ENCODE data around the gene PBRM1. TPM values are rescaled to one million over a fixed set of nuclear protein-coding genes. Genes with fewer than 3 reads are reported as not detected.

Gene PBRM1
- polyA plus RNA-seq, 1 experiment, result 40.6 TPM

DNA sequence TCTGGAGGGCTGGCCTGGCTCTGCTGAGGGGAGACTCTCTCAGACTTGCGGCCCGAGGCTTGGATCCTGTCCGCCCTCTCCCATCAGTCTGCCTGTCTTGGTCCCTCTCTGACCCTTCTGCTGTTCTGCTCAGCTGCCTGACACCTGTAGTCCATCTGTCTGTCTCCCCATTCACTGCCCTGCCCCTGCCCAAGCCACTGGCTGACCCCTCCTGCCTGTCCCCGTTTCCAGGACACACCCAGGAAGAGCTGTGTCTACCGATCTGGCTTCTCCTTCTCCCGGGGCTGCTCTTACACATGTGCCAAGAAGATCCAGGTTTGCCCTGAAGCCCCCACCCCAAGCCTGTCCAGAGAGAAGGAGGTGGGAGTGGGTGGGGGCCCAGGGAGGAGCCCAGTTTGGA is 170.5 kb downstream of the PBRM1 start:
- peaks cover 29% of the 10 kb centered on the region for H3K27me3 ChIP-seq (ENCODE audit: control insufficient read depth, insufficient read depth, low read length)
- no peak overlapping the region for H3K4me3 ChIP-seq (ENCODE audit: low read depth, low read length)
- ChIA-PET POLR2A (no interaction called here), CTCF (no interaction called here)
- TF ChIP-seq, protein P1, sequence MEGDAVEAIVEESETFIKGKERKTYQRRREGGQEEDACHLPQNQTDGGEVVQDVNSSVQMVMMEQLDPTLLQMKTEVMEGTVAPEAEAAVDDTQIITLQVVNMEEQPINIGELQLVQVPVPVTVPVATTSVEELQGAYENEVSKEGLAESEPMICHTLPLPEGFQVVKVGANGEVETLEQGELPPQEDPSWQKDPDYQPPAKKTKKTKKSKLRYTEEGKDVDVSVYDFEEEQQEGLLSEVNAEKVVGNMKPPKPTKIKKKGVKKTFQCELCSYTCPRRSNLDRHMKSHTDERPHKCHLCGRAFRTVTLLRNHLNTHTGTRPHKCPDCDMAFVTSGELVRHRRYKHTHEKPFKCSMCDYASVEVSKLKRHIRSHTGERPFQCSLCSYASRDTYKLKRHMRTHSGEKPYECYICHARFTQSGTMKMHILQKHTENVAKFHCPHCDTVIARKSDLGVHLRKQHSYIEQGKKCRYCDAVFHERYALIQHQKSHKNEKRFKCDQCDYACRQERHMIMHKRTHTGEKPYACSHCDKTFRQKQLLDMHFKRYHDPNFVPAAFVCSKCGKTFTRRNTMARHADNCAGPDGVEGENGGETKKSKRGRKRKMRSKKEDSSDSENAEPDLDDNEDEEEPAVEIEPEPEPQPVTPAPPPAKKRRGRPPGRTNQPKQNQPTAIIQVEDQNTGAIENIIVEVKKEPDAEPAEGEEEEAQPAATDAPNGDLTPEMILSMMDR (IDR thresholded peaks at IDR 0.05; ENCODE audit: low read depth, low read length), result no peak
- no peak overlapping the region for H3K27ac ChIP-seq (ENCODE audit: low read depth, low read length)
- no peaks in the 10 kb centered on the region; the same call in 1 of the 2 replicates for H3K9me3 ChIP-seq (ENCODE audit: control insufficient read depth, insufficient read depth, low read length)
- DNase-seq (ENCODE audit: low read depth, low spot score), result no peak

GRCh38 chr3:52514576-52514975 is 171.1 kb downstream of the PBRM1 start:
- H3K4me3 ChIP-seq (ENCODE audit: low read depth, low read length), result no peak overlapping the region
- no peaks in the 10 kb centered on the region; the same call in 1 of the 2 replicates for H3K9me3 ChIP-seq (ENCODE audit: control insufficient read depth, insufficient read depth, low read length)
- ChIA-PET CTCF (no interaction called here), POLR2A (no interaction called here)
- peaks cover 29% of the 10 kb centered on the region for H3K27me3 ChIP-seq (ENCODE audit: control insufficient read depth, insufficient read depth, low read length)
- no peak overlapping the region for H3K27ac ChIP-seq (ENCODE audit: low read depth, low read length)
- TF ChIP-seq, protein P1 (IDR thresholded peaks at IDR 0.05; ENCODE audit: low read depth, low read length), result no peak
- no peak for DNase-seq (ENCODE audit: low read depth, low spot score)

DNA sequence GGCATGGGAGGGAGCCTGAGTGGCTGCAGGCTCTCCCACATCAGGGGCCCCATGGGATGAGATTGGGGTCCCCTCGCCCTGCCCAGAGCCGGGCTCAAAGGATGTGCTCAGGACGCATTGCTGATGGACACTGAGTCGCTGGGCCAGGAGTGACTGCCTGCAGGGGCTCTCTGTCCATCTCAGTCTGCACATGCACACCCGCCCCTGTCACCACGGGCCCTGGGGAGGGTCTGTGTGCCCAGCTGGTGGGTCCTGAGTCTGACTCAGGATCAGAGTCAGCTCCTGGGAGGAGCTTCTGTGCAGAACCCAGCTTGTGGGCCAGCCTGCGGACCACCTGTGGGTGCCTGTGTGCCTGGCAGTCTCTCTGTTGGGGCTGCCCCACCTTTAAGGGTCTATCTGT is 172.4 kb downstream of the PBRM1 start:
- TF ChIP-seq, protein P1 (IDR thresholded peaks at IDR 0.05; ENCODE audit: low read depth, low read length), result no peak
- no peak overlapping the region for H3K27ac ChIP-seq (ENCODE audit: low read depth, low read length)
- ChIA-PET CTCF (no interaction called here), POLR2A (no interaction called here)
- no peak for DNase-seq (ENCODE audit: low read depth, low spot score)
- peaks cover 29% of the 10 kb centered on the region for H3K27me3 ChIP-seq (ENCODE audit: control insufficient read depth, insufficient read depth, low read length)
- no peaks in the 10 kb centered on the region; the same call in 1 of the 2 replicates for H3K9me3 ChIP-seq (ENCODE audit: control insufficient read depth, insufficient read depth, low read length)
- no peak overlapping the region for H3K4me3 ChIP-seq (ENCODE audit: low read depth, low read length)

DNA sequence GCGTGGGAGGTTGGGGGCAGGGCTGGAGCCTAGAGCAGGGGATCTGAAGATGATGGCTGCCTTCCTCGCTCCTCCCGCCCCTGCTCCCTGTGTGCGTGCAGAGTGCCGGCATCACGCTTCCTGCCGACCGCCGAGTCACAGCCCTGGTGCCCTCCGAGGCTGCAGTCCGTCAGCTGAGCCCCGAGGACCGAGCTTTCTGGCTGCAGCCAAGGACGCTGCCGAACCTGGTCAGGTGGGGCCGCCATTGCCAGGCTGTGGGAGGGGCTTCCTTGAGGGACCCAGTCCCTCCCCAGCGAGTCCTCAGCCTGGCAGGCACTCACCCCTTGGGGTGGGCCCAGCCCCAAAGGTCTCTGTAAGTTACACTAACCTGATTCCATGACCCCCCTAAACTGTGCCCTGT is 173.0 kb downstream of the PBRM1 start:
- ChIA-PET CTCF (no interaction called here), POLR2A (interaction anchor here (1.1 kb wide), 1 partner anchor 10 kb away, joined by 3 read pairs; no protein-coding TSS in a partner anchor)
- Histone ChIP-seq H3K9me3 (ENCODE audit: control insufficient read depth, insufficient read depth, low read length) (no peaks in the 10 kb centered on the region; the same call in 1 of the 2 replicates), H3K27ac (ENCODE audit: low read depth, low read length) (no peak overlapping the region), H3K4me3 (ENCODE audit: low read depth, low read length) (no peak overlapping the region), H3K27me3 (ENCODE audit: control insufficient read depth, insufficient read depth, low read length) (peaks cover 29% of the 10 kb centered on the region)
- no peak for DNase-seq (ENCODE audit: low read depth, low spot score)
- TF ChIP-seq, protein P1 (IDR thresholded peaks at IDR 0.05; ENCODE audit: low read depth, low read length), result no peak

GRCh38 chr3:52512105-52512504 is 173.6 kb downstream of the PBRM1 start:
- no peak overlapping the region for H3K27ac ChIP-seq (ENCODE audit: low read depth, low read length)
- H3K27me3 ChIP-seq (ENCODE audit: control insufficient read depth, insufficient read depth, low read length), result peaks cover 29% of the 10 kb centered on the region
- H3K4me3 ChIP-seq (ENCODE audit: low read depth, low read length), result no peak overlapping the region
- TF ChIP-seq, protein P1 (IDR thresholded peaks at IDR 0.05; ENCODE audit: low read depth, low read length), result no peak
- DNase-seq (ENCODE audit: low read depth, low spot score), result no peak
- ChIA-PET POLR2A (interaction anchor here (1.1 kb wide), 1 partner anchor 9 kb away, joined by 3 read pairs; no protein-coding TSS in a partner anchor), CTCF (no interaction called here)
- H3K9me3 ChIP-seq (ENCODE audit: control insufficient read depth, insufficient read depth, low read length), result no peaks in the 10 kb centered on the region; the same call in 1 of the 2 replicates
